GM12891 (cell line): ENCODE data around the gene ZNF200.
"Not testable (repeated sequence)": the region's sequence is repeated elsewhere in the genome, so short reads cannot be mapped to it uniquely, and the experiment has no call there.

Source experiments
- DNase-seq: peaks from one replicate; pipeline ENCODE4 v3.0.0; 2011; ENCODE audit warnings: low spot score; ENCODE audit not compliant: insufficient read length
- FAIRE-seq: peaks from 2 replicates; lab custom pipeline; 2011; peaks lifted over from hg19 to GRCh38; lab: Jason Lieb, UNC
- PAX5 ChIP-seq: IDR thresholded peaks from 2 replicates; pipeline ENCODE4 v1.6.1; 2011; ENCODE audit warnings: low read length, moderate library complexity, mild to moderate bottlenecking; ENCODE audit not compliant: insufficient read depth, severe bottlenecking
- POLR2A ChIP-seq: IDR thresholded peaks from 2 replicates; pipeline ENCODE4 v1.6.1; 2011; ENCODE audit warnings: low read depth, low read length, control low read depth
- POLR2AphosphoS5 ChIP-seq: IDR thresholded peaks from 2 replicates; pipeline ENCODE4 v1.6.1; 2011; ENCODE audit warnings: low read depth, low read length, control low read depth
- POU2F2 ChIP-seq: IDR thresholded peaks from 2 replicates; pipeline ENCODE4 v1.6.1; 2011; ENCODE audit warnings: low read depth, mild to moderate bottlenecking, control low read depth, low read length, moderate library complexity
- SPI1 ChIP-seq: IDR thresholded peaks from 2 replicates; pipeline ENCODE4 v1.6.1; 2011; ENCODE audit warnings: low read depth, low read length, control low read depth
- TAF1 ChIP-seq: IDR thresholded peaks from 2 replicates; pipeline ENCODE4 v1.6.1; 2011; ENCODE audit warnings: low read depth, low read length, control low read depth

Gene ZNF200

GRCh38 chr16:3188925-3189825 lies 45.8 kb downstream of the ZNF200 start:
- TF ChIP-seq PAX5 (no peak), POU2F2 (no peak), POLR2A (no peak)
- FAIRE-seq (peak; percentile 71), DNase-seq (peak; percentile 55)

GRCh38 chr16:3188675-3188924 lies 46.4 kb downstream of the ZNF200 start:
- no peak for TF ChIP-seq TAF1
- TF ChIP-seq POU2F2: no peak
- TF ChIP-seq POLR2A: no peak
- no peak for TF ChIP-seq PAX5
- no peak for TF ChIP-seq POLR2AphosphoS5
- TF ChIP-seq SPI1: no peak
- FAIRE-seq: no peak
- no peak for DNase-seq

GRCh38 chr16:3187798-3188674 lies 46.9 kb downstream of the ZNF200 start, which contains the start of gene OR1F1:
OR1F1 (plus strand) TSS chr16:3188204.
- DNase-seq: no peak
- TF ChIP-seq POLR2AphosphoS5 (no peak), TAF1 (no peak)
- FAIRE-seq: peak; percentile 56

GRCh38 chr16:3186946-3187690 lies 47.8 kb downstream of the ZNF200 start:
- FAIRE-seq (no peak), DNase-seq (no peak)
- no peak for TF ChIP-seq POLR2A
- TF ChIP-seq SPI1: no peak
- no peak for TF ChIP-seq POU2F2
- TF ChIP-seq POLR2AphosphoS5: no peak
- TF ChIP-seq PAX5: no peak
- no peak for TF ChIP-seq TAF1

- no peak for DNase-seq
- no peak for FAIRE-seq
- TF ChIP-seq POU2F2 (no peak), PAX5 (no peak), POLR2A (no peak), SPI1 (no peak), TAF1 (no peak), POLR2AphosphoS5 (no peak)
These were observed 51.4 kb downstream of the ZNF200 start for GRCh38 chr16:3183445-3184139.

GRCh38 chr16:3182608-3183444 lies 52.1 kb downstream of the ZNF200 start:
- no peak for FAIRE-seq
- DNase-seq: peak; percentile 42
- TF ChIP-seq TAF1 (no peak), POLR2AphosphoS5 (no peak), POLR2A (no peak), PAX5 (no peak), SPI1 (no peak), POU2F2 (no peak)

- not testable (repeated sequence) for FAIRE-seq, DNase-seq
These were observed 52.7 kb downstream of the ZNF200 start for GRCh38 chr16:3182293-3182607.

- DNase-seq: no peak
- no peak for FAIRE-seq
- TF ChIP-seq POU2F2 (no peak), TAF1 (no peak), PAX5 (no peak), SPI1 (no peak), POLR2A (no peak), POLR2AphosphoS5 (no peak)
These were observed 54.5 kb downstream of the ZNF200 start for GRCh38 chr16:3180445-3180878.

GRCh38 chr16:3179651-3180050 lies 55.3 kb downstream of the ZNF200 start:
- DNase-seq (no peak), FAIRE-seq (no peak)
- no peak for TF ChIP-seq POLR2AphosphoS5
- no peak for TF ChIP-seq TAF1
- TF ChIP-seq PAX5: no peak
- TF ChIP-seq POU2F2: no peak
- no peak for TF ChIP-seq SPI1
- no peak for TF ChIP-seq POLR2A
